ENCODE data around the gene CRABP2.

- TF ChIP-seq, protein P1, sequence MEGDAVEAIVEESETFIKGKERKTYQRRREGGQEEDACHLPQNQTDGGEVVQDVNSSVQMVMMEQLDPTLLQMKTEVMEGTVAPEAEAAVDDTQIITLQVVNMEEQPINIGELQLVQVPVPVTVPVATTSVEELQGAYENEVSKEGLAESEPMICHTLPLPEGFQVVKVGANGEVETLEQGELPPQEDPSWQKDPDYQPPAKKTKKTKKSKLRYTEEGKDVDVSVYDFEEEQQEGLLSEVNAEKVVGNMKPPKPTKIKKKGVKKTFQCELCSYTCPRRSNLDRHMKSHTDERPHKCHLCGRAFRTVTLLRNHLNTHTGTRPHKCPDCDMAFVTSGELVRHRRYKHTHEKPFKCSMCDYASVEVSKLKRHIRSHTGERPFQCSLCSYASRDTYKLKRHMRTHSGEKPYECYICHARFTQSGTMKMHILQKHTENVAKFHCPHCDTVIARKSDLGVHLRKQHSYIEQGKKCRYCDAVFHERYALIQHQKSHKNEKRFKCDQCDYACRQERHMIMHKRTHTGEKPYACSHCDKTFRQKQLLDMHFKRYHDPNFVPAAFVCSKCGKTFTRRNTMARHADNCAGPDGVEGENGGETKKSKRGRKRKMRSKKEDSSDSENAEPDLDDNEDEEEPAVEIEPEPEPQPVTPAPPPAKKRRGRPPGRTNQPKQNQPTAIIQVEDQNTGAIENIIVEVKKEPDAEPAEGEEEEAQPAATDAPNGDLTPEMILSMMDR (IDR thresholded peaks at IDR 0.05; ENCODE audit: borderline replicate concordance, extremely low read depth, low read length, poor library complexity, severe bottlenecking) = no peak
- no peak for TF ChIP-seq EZH2 (IDR thresholded peaks at IDR 0.05; ENCODE audit: borderline replicate concordance, low read depth, low read length, severe bottlenecking)
Measured at GRCh38 chr1:156707417-156708217, 2.2 kb upstream of the CRABP2 start.
